T47D (cell line): ENCODE data around the gene ZNF280C.
"Not testable (repeated sequence)": the region's sequence is repeated elsewhere in the genome, so short reads cannot be mapped to it uniquely, and the experiment has no call there.

ENCODE experiments used
- DNase-seq, 2 experiments: peaks; one replicate each; pipeline versions ENCODE4 v3.0.0 to v3.0.0-alpha.2; 2011 to 2012; ENCODE audit warnings: low read depth in 1 of 2, low spot score in 1 of 2
- JUND ChIP-seq: IDR thresholded peaks from 2 replicates; pipeline ENCODE4 v1.6.1; 2012; ENCODE audit warnings: low read depth
- in situ Hi-C: cut with HindIII; loops from 2 replicates; pipeline ENCODE4 v1.10.0; 2016; ENCODE audit warnings: low sequenced_read_pairs, low pct_unique_long_range_greater_than_20kb

Gene ZNF280C

DNA sequence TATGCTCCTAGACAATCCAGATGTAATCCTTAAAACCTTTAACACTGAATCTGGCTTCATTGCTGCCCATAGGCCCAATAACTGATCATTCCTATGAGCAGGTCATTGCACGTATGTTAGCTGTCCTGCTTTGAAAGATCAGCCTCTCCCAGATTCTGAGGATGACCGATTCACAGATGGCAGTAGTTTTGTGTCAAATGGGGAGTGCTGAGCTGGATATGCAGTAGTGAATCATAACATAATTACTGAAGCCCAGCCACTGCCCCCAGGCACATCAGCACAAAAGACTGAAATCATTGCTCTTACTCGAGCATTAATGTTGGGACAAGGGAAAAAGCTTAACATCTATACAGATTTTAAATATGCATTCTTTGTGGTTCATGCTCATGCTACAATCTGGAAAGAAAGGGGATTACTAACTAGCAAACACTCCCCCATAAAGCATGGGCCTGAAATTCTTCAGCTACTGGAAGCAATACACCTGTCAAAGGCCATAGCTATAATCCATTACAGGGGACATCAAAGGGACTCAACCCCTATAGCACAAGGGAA lies 16.4 kb upstream of the ZNF280C start:
- TF ChIP-seq JUND: no peak
- in situ Hi-C loops: no loop called here
- no peak for DNase-seq

DNA sequence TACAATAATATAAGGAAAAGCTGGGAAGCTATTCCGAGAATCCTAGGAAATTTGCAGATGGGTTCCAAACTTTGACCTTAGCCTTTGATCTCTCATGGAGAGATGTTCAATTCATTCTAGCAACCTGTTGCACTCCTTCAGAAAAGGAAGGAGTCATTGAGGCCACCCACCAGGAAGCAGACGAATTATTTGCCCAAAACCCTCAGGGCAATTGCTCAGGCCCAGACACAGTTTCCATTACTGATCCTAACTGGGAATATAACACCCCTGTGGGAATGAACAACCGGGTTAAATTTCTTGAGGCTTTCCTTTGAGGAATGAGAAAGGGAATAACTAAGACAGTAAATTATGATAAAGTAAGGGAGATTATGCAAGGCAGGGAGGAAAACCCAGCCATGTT lies 13.5 kb upstream of the ZNF280C start:
- DNase-seq: no peak
- TF ChIP-seq JUND: no peak

DNA sequence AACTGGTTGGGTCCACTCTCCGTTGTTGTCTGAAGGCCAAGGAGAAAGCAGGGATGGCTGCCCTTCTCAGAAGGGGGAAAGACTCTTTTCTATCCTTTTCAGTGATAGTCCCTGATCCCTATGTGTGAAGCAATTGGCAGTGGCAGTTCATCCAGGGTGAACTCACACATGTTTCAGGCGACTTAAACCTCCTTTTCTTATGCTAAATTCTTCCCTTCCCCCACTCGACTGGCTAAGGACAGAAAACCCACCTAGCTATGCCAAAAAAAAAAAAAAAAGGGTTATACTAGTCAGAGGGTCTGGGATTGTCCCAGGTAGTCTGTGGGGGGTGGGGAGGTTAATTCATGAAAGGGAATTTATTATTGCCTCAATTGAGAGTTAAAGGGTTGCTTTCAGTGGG lies 12.2 kb upstream of the ZNF280C start:
- no peak for TF ChIP-seq JUND
- in situ Hi-C loops: no loop called here
- no peak for DNase-seq

More for the DNA sequence above, 13.5 kb upstream of the ZNF280C start:
- in situ Hi-C loops: no loop called here

DNA sequence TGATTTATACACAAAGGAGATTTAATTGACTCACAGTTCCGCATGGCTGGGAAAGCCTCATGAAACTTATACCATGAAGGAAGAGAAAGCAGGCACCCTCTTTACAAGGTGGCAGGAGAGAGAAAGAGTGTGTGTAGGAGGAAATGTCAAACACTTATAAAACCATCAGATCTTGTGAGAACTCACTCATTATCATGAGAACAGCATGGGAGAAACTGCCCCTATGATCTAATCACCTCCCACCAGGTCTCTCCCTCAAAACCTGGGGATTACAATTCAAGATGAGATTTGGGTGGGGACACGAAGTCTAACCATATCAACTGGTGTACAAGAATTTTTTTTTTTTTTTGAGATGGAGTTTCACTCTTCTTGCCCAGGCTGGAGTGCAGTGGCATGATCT lies 3.6 kb upstream of the ZNF280C start:
- DNase-seq, in situ Hi-C loops: not testable (repeated sequence)

DNA sequence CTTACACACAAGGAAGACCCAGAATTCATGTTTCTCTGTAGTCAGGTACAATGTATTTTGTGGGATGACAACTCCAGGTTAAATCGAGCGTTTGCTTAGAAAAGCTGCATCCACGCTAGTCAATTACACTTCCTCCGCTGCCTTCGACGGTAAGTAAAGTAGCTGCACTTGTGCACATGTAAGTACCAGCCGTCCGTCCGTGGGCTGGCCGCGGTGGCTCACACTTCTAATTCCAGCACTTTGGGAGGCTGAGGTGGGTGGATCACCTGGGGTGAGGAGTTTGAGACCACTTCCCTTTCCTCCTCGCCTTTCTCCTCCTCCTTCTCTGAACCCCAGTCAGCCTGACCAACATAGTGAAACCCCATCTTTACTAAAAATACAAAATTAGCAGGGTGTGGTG lies 692 bp upstream of the ZNF280C start:
- DNase-seq, in situ Hi-C loops: not testable (repeated sequence)

DNA sequence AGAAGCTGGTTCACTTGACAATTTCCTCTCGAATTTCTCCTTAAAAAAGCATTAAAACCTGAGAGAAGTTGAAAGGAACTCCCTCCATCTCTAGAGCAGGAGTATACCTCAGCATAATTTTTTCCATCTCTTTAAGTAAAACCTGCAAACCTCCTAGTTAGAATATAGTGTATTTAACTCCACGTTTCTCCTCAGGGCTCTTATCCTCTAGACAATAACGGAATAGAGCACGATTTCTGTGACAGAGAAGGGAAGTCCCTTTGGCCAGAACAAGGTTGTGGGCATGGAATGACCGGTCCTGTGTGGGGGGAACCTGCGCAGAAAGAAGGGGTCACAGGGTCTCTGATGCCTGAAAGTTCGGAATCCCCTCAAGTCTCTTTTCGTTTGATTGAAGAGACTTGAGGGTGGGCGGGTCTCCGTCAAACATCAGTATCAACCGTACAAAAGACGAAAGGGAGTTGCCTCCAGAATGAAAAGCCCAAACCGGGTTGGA lies 697 bp downstream of the ZNF280C start:
- DNase-seq: no peak
- in situ Hi-C loops: no loop called here
- TF ChIP-seq JUND: no peak

DNA sequence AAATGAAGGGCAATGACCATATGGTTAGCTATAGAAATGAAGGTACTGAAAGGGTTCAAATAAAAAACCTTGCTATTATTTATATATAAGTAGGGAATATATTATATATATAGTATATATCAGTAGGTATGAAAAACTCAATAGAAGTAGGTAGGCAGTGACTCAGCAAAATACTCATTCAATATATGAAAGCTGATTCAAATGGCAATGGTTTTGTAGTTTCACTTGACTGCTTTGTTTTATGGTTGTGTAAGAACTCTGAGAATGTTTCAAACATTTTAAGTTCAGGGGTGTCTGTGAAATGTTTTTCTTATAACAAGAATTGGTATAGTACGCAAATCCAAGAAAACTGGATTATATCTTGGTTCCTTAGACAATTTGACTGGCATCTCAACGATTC lies 4.1 kb downstream of the ZNF280C start:
- no peak for TF ChIP-seq JUND
- no peak for DNase-seq
- in situ Hi-C loops: no loop called here

DNA sequence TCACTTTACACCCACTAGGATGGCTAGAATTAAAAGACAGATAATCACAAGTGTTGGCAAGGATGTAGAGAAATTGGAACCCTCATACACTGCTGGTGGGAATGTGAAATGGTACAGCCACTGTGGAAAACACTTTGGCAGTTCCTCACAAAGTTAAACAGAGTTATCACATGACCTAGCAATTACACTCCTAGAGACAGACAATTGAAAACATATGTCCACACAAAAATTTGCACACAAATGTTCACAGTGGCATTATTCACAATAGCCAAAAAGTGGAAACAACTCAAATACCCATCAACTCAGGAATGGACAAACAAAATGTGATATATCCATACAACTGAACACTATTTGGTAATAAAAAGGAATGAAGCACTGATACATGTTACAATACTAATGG lies 5.7 kb downstream of the ZNF280C start:
- in situ Hi-C loops: no loop called here
- TF ChIP-seq JUND: no peak
- DNase-seq: no peak

DNA sequence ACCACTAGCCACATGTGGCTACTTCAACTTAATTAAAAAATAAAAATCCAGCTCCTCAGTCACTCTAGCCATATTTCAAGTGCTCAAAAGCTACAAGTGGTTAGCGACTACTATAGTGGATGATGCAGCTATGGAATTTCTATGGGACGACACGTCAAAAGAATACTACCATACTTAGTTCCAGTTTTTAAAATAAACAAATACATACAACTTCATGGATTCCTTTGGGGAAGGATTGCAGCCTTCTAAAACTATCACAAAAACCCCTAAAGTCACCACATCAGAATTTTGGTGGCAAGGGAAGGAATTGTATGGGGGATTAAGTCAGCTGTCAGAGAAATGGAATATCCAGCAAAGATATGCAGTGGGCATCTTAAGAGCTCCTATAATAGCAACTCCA lies 6.5 kb downstream of the ZNF280C start:
- no peak for TF ChIP-seq JUND
- in situ Hi-C loops: no loop called here
- no peak for DNase-seq

DNA sequence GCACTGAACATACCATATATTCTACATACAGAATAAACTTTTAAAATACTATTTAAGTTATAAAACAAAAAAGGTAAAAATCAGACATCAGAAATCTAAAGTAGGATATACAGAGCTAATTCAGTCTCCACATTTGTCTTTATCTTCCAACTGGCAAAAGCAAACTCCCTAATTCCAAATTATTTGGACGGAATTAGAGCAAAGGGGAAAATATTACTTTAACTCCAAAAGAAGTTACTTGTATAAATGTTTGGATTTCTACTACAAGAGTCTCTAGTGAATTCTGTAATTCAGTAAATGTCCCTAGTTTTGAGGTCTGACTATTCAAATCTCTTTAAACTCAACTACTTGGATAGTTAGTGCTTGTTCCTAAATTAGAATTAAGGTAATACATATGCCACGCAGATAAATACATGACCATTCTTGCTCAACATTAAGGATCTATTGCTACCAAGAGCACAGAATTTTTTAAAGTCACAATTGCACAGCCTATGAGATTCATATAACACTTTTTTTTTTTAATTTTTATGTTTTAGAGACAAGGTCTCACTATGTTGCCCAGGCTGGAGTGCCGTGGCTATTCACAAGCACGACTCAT lies 7.3 kb downstream of the ZNF280C start:
- DNase-seq: no peak
- no peak for TF ChIP-seq JUND
- in situ Hi-C loops: no loop called here

DNA sequence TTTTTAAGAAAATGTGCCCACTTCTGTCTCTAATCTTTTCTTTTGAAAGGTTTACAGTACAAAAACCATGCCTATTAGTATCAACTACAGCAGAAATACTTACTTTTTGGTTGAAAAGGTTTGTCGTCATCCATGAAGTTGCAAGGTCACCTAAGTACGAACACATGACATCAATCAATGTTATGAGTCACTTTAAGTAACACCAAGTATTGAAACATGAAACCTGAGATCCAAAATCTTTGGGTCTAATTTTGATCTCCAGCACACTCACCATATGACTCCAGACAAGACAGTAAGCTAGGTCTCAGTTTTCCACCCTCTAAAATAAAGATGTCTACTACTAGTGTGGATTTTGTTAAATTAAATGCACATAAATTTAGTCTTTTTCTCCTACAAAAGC lies 8.4 kb downstream of the ZNF280C start:
- DNase-seq: no peak
- TF ChIP-seq JUND: no peak
- in situ Hi-C loops: no loop called here

DNA sequence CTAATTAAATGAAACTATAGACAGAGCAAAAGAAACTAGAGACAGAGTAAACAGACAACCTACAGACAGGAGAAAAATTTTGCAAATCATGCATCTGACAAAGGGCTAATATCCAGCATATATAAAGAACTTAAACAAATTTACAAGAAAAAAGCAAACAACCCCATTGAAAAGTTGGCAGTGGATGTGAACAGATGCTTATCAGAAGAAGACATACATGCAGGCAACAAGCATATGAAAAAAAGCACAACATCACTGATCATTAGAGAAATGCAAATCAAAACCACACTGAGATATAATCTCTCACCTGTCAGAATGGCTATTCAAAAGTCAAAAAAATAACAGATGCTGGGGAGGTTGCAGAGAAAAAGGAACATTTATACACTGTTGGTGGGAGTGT lies 14.8 kb downstream of the ZNF280C start:
- TF ChIP-seq JUND: no peak
- in situ Hi-C loops: no loop called here
- DNase-seq: no peak

DNA sequence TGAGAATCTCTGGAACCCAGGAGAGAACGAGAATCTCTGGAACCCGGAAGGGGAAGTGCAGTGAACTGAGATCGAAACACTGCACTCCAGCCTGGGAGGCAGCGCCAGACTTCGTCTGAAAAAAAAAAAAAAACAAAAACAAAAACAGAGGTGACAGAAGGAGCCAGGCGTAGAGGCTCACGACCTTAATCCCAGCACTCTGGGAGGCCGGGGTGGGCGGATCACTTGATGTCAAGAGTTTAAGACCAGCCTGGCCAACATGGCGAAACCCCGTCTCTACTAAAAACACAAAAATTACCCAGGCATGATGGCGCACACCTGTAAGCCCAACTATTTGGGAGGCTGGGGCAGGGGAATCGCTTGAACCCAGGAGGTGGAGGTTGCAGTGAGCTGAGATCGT lies 17.0 kb downstream of the ZNF280C start:
- TF ChIP-seq JUND: no peak
- no peak for DNase-seq
- in situ Hi-C loops: no loop called here

DNA sequence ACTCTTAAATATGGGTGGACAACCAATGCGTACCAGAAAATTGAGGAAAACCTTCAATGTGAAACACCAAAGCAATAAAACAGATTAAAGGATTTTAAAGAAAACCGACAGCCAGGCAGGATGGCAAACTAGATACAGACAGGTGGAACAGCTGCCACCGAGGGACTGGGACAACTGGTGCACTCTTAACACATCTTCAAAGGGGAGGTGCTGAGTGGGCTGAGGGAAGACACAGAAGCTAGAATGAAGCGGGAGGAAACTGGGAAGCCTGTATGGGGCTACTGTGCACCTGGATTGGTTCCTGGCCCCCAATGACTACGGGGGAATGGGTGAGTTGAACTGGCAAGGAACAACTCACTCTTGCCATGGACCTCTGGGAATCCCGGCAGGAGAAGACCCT lies 20.7 kb downstream of the ZNF280C start:
- no peak for DNase-seq
- TF ChIP-seq JUND: no peak
- in situ Hi-C loops: no loop called here
